HG03060 (cell line): Measurements from ENCODE around the gene CD320.

Source experiments
- ATAC-seq: cut with Tn5 transposase; IDR thresholded peaks from one replicate; pipeline ENCODE4 v1.9.1; 2021; ENCODE audit warnings: low read depth, moderate number of reproducible peaks; ENCODE audit not compliant: unreplicated experiment

Gene CD320

GRCh38 chr19:8255426-8256125 lies 52.6 kb downstream of the CD320 start:
- no peak for ATAC-seq

GRCh38 chr19:8254286-8255001 lies 53.7 kb downstream of the CD320 start:
- ATAC-seq, result no peak

GRCh38 chr19:8253678-8254077 lies 54.5 kb downstream of the CD320 start:
- no peak for ATAC-seq

GRCh38 chr19:8252922-8253589 lies 55.1 kb downstream of the CD320 start:
- ATAC-seq, result no peak
